Measurements from ENCODE around the gene PIGU.

DNA sequence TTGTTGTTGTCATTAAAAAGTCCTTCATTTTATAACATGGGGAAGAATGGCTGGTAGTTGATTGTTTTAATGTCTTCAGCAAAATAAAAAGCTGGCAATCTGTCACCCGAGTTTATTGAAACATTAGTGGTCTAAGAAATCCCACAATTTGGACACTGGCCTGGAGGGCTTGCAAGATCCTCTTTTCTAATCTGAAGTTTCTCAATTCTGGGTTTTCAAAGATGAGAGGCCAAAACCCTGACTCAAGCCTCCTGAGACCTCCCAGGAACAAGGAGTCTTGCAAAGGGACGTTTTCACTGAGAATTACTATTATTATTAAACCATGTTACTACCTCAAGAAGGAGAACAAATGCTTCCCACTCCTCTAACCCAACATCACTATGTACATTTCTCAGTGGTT is 98.9 kb downstream of the PIGU start:
- TF ChIP-seq CTCF (IDR thresholded peaks at IDR 0.05; ENCODE audit: low read depth, low read length, poor library complexity, severe bottlenecking) (no peak), EZH2phosphoT487 (IDR thresholded peaks at IDR 0.05; ENCODE audit: borderline replicate concordance, low read length) (no peak)

All from DOHH2 (cell line).